ENCODE results near the gene LRTM2.

- TF ChIP-seq CTCF (IDR thresholded peaks at IDR 0.05) = no peak
- TF ChIP-seq POLR2A (IDR thresholded peaks at IDR 0.05) = no peak
- TF ChIP-seq POLR2AphosphoS5 (IDR thresholded peaks at IDR 0.05) = no peak
Measured at GRCh38 chr12:1828856-1829255, 8.5 kb downstream of the LRTM2 start.
